ENCODE data around the gene FBLN2.

Gene FBLN2

GRCh38 chr3:13577181-13578121 lies 28.5 kb downstream of the FBLN2 start:
- no peak for TF ChIP-seq CTCF (IDR thresholded peaks at IDR 0.05; ENCODE audit: insufficient read depth, low read depth, low read length, missing control alignments)
- no peak for DNase-seq (ENCODE audit: low read depth)
- H3K4me3 ChIP-seq (ENCODE audit: low read depth, low read length), result no peak overlapping the region

- no peak for TF ChIP-seq CTCF (IDR thresholded peaks at IDR 0.05; ENCODE audit: insufficient read depth, low read depth, low read length, missing control alignments)
- DNase-seq (ENCODE audit: low read depth), result no peak
- no peak overlapping the region for H3K4me3 ChIP-seq (ENCODE audit: low read depth, low read length)
These were observed 29.3 kb downstream of the FBLN2 start for GRCh38 chr3:13578251-13578650.

- DNase-seq (ENCODE audit: low read depth), result no peak
- TF ChIP-seq CTCF (IDR thresholded peaks at IDR 0.05; ENCODE audit: insufficient read depth, low read depth, low read length, missing control alignments), result no peak
- no peak overlapping the region for H3K4me3 ChIP-seq (ENCODE audit: low read depth, low read length)
These were observed 30.1 kb downstream of the FBLN2 start for GRCh38 chr3:13579063-13579462.

- no peak overlapping the region for H3K4me3 ChIP-seq (ENCODE audit: low read depth, low read length)
- TF ChIP-seq CTCF (IDR thresholded peaks at IDR 0.05; ENCODE audit: insufficient read depth, low read depth, low read length, missing control alignments), result no peak
- no peak for DNase-seq (ENCODE audit: low read depth)
These were observed 31.5 kb downstream of the FBLN2 start for GRCh38 chr3:13580256-13581023.

- DNase-seq (ENCODE audit: low read depth), result no peak
- TF ChIP-seq CTCF (IDR thresholded peaks at IDR 0.05; ENCODE audit: insufficient read depth, low read depth, low read length, missing control alignments), result no peak
These were observed 32.8 kb downstream of the FBLN2 start for GRCh38 chr3:13581485-13582365.

More at GRCh38 chr3:13581485-13582365, 32.8 kb downstream of the FBLN2 start:
- no peak overlapping the region for H3K4me3 ChIP-seq (ENCODE audit: low read depth, low read length)
